Embryonic facial prominence (tissue), 1 donor: ENCODE measurements around the gene ZMYND8.
"Not testable (repeated sequence)": the region's sequence is repeated elsewhere in the genome, so short reads cannot be mapped to it uniquely, and the experiment has no call there.

Experiments
- DNase-seq: peaks from one replicate; pipeline ENCODE4 v3.0.0-alpha.2; 2016; ENCODE audit errors: extremely low spot score

ZMYND8 gene

DNA sequence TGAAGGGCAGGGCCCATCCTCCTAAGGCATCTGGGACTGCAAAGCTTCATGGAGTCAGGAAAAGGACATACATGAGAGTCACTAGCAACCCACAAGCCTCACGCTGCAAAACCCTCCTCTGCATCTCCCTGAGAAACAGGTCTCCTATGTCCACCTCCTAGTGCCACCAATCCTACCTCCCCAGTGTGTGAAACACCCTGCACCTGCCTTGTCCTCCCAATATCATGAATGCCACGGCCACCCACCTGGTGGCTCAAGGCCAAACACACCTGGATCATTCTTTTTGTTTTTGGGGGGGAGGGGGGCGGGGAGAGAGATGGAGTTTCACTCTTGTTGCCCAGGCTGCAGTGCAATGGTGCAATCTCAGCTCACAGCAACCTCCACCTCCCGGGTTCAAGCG lies 90.5 kb downstream of the ZMYND8 start:
- no peak for DNase-seq

- no peak for DNase-seq
Observed at GRCh38 chr20:47265214-47265613, 91.3 kb downstream of the ZMYND8 start.

DNA sequence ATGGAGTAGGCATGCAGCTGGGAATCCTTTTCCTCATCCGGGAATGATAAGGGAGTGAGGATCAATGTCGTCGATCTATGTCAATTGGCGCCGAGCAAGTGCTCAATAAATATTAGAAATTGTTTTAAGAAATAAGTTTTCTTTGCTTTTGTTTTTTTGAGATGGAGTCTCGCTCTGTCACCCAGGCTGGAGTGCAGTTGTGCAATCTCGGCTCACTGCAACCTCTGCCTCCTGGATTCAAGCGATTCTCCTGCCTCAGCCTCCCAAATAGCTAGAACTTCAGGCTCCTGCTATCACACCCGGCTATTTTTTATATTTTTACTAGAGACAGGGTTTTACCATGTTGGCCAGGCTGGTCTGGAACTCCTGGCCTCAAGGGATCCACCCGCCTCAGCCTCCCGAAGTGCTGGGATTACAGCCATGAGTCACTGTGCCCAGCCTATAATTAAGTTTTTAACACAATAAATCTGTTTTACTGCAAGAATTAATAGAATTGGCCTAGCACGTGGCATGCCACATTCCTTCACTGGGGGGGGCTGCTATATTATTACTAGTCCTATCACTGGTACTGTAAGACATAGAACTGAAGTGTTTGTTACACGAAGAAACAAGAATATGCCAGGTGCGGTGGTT lies 92.2 kb downstream of the ZMYND8 start:
- DNase-seq: not testable (repeated sequence)

DNA sequence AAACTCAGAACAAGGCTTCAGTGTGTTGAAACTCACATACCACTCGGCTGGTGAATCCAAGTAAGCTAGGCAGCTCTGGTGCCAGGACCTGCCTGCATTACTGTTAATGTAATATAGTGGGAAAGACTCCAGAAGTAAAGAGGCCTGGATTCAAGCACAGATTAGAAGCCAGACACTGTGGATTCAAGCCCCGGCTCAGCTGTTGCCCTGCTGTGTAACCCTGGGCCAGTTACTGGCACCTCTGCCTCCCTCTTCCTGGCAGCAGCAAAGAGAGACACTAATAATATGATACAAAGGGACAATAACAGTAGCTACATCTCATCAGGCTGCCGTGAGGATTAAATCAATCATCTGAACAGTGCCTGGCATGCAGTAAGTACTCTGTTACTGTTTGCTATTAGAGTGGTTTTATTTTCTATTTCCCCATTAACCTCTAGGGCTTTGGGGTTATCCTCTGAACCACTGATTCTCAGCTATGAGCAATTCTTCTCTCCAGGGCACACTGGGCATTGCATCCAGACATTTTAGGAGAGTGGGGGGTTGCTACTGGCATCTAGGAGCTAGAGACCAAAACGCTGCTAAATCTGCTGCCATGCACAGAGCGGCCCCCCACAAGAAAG lies 92.9 kb downstream of the ZMYND8 start:
- no peak for DNase-seq

GRCh38 chr20:47263080-47263464 lies 93.4 kb downstream of the ZMYND8 start:
- DNase-seq: no peak

DNA sequence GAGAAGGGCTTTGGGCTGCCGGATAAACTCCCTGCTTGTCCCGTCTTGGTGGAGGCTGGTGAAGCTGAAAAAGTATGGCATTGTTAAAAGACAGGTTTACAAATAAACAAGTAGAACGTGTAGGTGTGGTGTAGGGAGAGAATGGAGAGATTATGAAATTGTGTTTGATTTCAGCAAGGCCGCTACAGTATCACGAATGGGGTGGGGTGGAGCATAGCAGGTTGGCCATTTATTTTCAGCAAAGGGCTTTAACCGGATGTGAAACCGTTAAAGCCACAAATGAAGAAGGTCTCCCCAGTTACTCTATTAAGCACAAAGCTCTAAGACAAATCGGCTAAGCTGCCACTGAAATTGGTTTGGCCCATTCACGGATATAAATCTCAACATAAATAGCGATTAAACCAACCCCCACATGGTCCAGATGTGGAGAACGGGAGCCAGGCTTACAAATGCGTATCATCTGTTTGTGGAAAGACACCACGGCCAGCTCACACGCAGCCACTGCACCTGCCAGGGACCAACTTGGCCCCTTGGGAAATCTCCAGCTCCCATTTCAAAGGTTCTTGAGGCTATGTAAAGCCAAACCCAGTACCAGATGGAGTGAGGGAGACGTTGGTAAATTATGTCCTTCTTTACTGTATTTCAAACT lies 94.0 kb downstream of the ZMYND8 start:
- no peak for DNase-seq

DNA sequence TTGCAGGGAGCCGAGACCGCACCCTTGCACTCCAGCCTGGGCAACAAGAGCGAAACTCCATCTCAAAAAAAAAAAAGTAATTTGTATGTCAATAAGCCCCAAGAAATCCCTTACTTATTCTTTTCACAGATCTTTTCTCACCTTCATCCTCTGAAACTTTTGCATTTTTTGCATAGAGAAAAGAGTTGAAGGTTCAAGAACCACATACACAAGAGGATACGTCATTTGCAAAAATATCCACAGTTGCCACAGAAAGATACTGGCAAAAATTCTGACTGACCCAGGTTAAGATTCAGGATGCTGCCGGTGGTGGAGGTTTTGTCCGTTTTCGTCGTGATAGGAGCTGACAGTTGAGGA lies 94.5 kb downstream of the ZMYND8 start:
- DNase-seq: no peak

DNA sequence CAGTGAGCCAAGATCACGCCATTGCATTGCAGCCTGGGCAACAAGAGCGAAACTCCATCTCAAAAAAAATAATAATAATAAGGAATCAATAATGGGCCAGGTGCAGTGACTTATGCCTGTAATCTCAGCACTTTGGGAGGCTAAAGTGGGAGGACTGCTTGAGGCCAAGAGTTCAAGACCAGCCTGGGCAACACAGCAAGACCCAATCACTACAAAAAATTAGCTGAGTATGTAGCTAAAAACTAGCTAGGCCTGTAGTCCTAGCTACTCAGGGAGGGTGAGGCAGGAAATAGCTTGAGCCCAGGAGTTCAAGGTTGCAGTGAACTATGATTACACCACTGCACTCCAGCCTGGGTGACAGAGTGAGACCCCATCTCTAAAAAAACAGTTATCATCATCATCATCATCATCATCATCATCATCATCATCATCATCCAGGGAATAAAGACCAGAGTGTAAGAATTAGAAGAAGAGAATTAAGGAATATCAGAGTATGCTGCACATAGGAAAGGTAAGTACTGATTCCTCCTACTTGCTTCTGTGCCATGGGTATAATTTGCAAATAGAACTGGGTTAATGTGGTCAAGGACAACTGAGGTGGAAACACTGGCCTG lies 95.2 kb downstream of the ZMYND8 start:
- not testable (repeated sequence) for DNase-seq

GRCh38 chr20:47260540-47261126 lies 95.9 kb downstream of the ZMYND8 start:
- not testable (repeated sequence) for DNase-seq

DNA sequence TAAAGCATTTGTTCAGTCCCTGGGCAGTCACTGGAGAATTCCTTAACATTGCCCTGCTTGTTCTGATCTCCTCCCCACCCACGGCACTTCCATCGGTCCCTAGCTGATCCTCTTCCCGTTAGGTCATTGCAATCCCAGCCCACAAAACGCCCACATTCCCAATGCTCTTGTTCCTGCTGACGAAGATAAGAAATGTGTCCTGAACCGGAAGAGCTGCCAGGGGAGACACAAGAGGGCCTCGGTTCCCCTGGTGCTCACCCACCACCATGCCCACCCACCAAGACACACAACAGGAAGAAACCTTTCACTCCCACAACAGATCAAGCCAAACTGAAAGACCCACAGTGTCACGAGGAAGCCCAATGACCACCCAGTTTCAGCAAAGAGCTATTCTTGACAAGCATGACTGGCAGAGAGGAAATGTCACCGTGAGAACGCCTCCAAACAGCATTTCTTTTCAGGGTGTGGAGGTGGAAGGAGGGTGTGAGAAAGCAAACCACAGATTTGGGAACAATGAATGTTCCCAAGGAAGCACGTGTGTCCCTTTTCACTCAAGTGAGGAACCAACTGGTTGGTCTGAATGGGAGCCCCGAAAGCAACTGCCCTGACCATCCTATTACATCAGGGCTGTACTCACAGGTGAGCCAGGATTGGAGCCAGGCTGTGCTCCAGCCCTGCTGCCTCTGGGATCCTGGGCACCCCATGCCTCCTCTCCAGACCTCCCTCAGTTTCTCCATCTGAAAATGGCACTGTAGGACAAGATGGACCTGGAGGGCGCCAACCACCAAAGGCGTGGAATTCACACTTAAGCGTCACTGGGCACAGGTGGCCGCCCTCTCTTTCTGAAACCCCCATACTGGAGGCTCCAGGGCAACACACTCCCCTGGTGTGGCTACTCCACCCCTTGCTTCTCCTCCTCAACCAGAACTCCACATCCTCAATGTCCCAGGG lies 97.5 kb downstream of the ZMYND8 start:
- DNase-seq: no peak

DNA sequence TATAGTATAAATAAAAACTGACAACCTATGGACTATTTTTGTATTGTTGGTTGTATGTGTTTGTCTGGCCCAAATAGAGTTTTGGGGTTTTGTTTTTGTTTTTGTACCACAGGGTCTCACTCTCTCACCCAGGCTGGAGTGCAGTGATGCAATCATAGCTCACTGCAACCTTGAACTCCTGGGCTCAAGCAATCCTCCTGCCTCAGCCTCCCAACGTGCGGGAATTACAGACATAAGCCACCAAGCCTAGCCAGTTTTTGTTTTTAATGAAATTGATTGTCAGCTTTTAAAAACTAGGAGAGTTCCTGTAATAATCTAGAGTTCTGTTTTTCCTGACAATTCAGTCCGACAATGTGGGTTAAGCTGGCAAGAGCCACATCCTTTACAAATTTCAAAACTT lies 98.7 kb downstream of the ZMYND8 start:
- no peak for DNase-seq

DNA sequence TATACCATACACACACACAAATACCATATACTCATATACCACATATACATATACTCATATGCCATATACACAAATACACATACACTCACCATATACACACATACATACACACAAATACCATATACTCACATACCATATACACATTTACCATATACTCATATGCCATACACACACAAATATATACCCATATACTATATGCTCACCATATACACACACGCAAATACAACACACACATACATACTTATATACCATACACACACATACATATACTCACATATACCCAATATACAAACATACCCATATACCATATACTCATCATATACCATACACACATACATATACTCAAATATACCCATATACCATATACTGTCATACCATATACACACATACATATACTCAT lies 99.2 kb downstream of the ZMYND8 start:
- no peak for DNase-seq

- no peak for DNase-seq
Observed at GRCh38 chr20:47256668-47257236, 99.7 kb downstream of the ZMYND8 start.

DNA sequence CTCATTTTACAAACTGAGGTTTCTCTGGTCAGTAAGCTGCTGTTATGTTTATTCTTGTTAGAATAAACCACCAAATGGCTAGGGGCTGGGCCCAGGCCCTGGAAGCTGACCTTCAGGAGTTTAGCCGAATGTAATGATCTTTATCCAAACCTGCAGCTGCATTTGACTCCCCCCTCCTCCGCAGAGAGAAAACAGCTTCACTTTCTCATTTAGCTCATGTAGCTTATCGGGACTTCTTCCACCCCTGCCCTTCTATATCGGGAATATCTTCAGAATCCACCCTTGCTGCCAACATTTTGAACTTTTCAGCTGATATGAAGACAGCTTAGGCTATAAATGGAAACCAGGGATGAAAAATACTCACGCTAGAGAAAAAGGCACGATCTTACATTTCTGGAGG lies 102.6 kb downstream of the ZMYND8 start:
- DNase-seq: no peak

GRCh38 chr20:47252879-47253307 lies 103.6 kb downstream of the ZMYND8 start:
- no peak for DNase-seq

- DNase-seq: no peak
Observed at GRCh38 chr20:47251154-47252020, 105.1 kb downstream of the ZMYND8 start.

- no peak for DNase-seq
Observed at GRCh38 chr20:47250360-47250759, 106.1 kb downstream of the ZMYND8 start.

- no peak for DNase-seq
Observed at GRCh38 chr20:47249913-47250312, 106.6 kb downstream of the ZMYND8 start.

DNA sequence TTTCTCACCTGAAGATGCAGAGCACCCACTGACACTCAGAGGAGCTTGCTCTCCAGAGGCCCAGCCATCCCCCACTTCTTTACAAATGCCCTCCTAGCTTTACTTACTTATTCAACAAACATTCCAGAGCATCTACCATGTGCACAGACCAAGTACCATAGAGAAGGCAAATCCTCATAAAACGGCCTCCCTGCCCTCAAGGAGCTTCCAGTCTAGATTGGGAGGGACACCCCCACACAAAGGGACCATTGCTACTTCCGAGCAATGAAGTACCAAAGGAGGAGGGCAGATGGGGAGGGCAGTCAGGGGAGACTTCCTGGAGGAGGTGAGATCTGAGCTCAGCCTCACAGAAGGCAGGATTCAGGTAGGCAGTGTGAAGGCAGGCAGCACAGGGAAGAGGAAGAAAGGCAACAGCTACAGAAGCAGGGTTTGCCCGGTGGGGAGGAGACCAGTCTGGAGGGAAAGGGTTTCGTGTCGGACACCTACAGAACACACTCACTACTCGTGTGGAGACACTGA lies 108.0 kb downstream of the ZMYND8 start:
- no peak for DNase-seq

DNA sequence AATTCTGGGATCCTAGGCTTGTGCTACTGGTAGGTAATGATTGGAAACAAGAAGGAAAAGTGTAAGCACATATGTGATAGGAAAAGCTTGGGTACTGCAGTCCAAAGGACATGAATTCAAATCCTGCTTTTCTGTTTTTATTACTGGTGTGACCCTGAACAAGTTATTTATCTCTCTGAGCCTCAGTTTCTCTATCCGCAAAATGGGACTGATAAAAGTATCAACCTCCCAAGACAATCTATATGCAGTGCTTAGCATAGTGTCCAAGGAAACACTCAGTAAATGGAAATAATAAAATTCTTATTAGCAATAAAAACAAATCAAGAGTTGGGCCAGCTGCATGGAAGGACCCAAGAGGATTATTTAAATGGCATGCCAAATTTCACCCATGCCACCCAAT lies 108.5 kb downstream of the ZMYND8 start:
- no peak for DNase-seq
